Endothelial cell of umbilical vein (primary cell): Measurements from ENCODE around the gene ZNF428. TPM values are rescaled to one million over a fixed set of nuclear protein-coding genes. Genes with fewer than 3 reads are reported as not detected.

Source experiments
- BruUV-seq: library from RNA; stranded (reverse); fragments of 400-500 nt; replicated peaks from 2 replicates; lab custom pipeline; 2021; lab: Mats Ljungman, UMichigan
- CTCF ChIA-PET: fragments of 300-600, 350-600 bp; sonication (Branson Sonifier 250); formaldehyde crosslinking; loops from one replicate; lab custom pipeline; 2021; ENCODE audit warnings: antibody characterized with exemption, inconsistent platforms; lab: Charles Lee
- POLR2A ChIA-PET: fragments of 300-600, 350-600 bp; sonication (Branson Sonifier 250); formaldehyde crosslinking; loops from one replicate; lab custom pipeline; 2021; ENCODE audit warnings: antibody characterized with exemption, inconsistent platforms; lab: Charles Lee
- DNase-seq: peaks from one replicate; pipeline ENCODE4 v3.0.0-alpha.2; 2011; ENCODE audit warnings: low read depth, low spot score
- FAIRE-seq: peaks from 2 replicates; lab custom pipeline; 2011; peaks lifted over from hg19 to GRCh38; lab: Jason Lieb, UNC
- H2AFZ ChIP-seq: 2 replicates; pipeline ENCODE4 v1.6.0; 2012; ENCODE audit warnings: low read depth, low read length, control low read depth, inconsistent platforms
- H3K27ac ChIP-seq: 2 replicates; pipeline ENCODE4 v1.5.1; 2011; ENCODE audit warnings: low read depth, mild to moderate bottlenecking, control low read depth, low read length, moderate library complexity; ENCODE audit not compliant: insufficient read depth
- H3K27me3 ChIP-seq, 2 experiments: 2 replicates each; pipeline versions ENCODE4 v1.6.0 to v1.6.1; 2011; ENCODE audit warnings: low read length in 2 of 2, mixed read lengths in 1 of 2; ENCODE audit not compliant: control insufficient read depth in 2 of 2, insufficient read depth in 2 of 2
- H3K36me3 ChIP-seq, 2 experiments: 2 replicates in 1 of 2; 3 replicates in 1 of 2; pipeline ENCODE4 v1.5.1; 2011; ENCODE audit warnings: low read length in 2 of 2, mild to moderate bottlenecking in 1 of 2, moderate library complexity in 1 of 2; ENCODE audit not compliant: control insufficient read depth in 2 of 2, insufficient read depth in 2 of 2; ENCODE audit errors: extremely low read depth in 1 of 2
- H3K4me1 ChIP-seq: 3 replicates; pipeline ENCODE4 v1.5.1; 2011; ENCODE audit warnings: mild to moderate bottlenecking, low read length; ENCODE audit not compliant: control insufficient read depth, insufficient read depth; ENCODE audit errors: extremely low read depth
- H3K4me2 ChIP-seq: 2 replicates; pipeline ENCODE4 v1.6.1; 2011; ENCODE audit warnings: low read length, control low read depth, mixed read lengths; ENCODE audit not compliant: insufficient read depth
- H3K4me3 ChIP-seq, 3 experiments: fragments of 200-600 bp in 1 of 3; sonication (generic), shearing (Covaris generic) in 1 of 3; replicated peaks in 1 of 3; 2 replicates each; pipeline ENCODE4 v1.5.1; 2011 to 2016; ENCODE audit warnings: control low read depth in 3 of 3, low read length in 3 of 3, mild to moderate bottlenecking in 2 of 3, inconsistent platforms in 1 of 3, low read depth in 1 of 3, moderate library complexity in 1 of 3; ENCODE audit not compliant: insufficient read depth in 1 of 3
- H3K79me2 ChIP-seq: 2 replicates; pipeline ENCODE4 v1.6.0; 2012; ENCODE audit warnings: low read length, inconsistent platforms; ENCODE audit not compliant: control insufficient read depth, insufficient read depth
- H3K9ac ChIP-seq: replicated peaks from 2 replicates; pipeline ENCODE3; 2011; ENCODE audit warnings: low read length, control low read depth; ENCODE audit not compliant: insufficient read depth; ENCODE audit errors: extremely low read depth
- H3K9me1 ChIP-seq: replicated peaks from 3 replicates; pipeline ENCODE4 v1.6.0; 2011; ENCODE audit warnings: mild to moderate bottlenecking, low read length; ENCODE audit not compliant: control insufficient read depth, insufficient read depth; ENCODE audit errors: extremely low read depth
- H3K9me3 ChIP-seq: replicated peaks from 2 replicates; pipeline ENCODE4 v1.5.1; 2012; ENCODE audit warnings: low read length, inconsistent platforms; ENCODE audit not compliant: control insufficient read depth, insufficient read depth
- H4K20me1 ChIP-seq: replicated peaks from 2 replicates; pipeline ENCODE3; 2011; ENCODE audit warnings: mild to moderate bottlenecking, low read length; ENCODE audit not compliant: control insufficient read depth, insufficient read depth; ENCODE audit errors: extremely low read depth
- CTCF ChIP-seq, 2 donors: IDR thresholded peaks; 1 replicate in 1 of 2; 2 replicates in 1 of 2; pipeline ENCODE4 v1.5.1; 2011; ENCODE audit warnings: low read length in 2 of 2, mild to moderate bottlenecking in 2 of 2, moderate library complexity in 2 of 2, control low read depth in 1 of 2, inconsistent platforms in 1 of 2, low read depth in 1 of 2; ENCODE audit not compliant: insufficient read depth in 1 of 2; ENCODE audit errors: extremely low read depth in 1 of 2
- EZH2 ChIP-seq: IDR thresholded peaks from 2 replicates; pipeline ENCODE4 v1.6.1; 2012; ENCODE audit warnings: borderline replicate concordance, low read depth, mild to moderate bottlenecking, moderate library complexity, low read length, inconsistent platforms; ENCODE audit not compliant: severe bottlenecking
- FOS ChIP-seq: IDR thresholded peaks from 2 replicates; pipeline ENCODE4 v1.6.1; 2011; ENCODE audit warnings: mild to moderate bottlenecking, low read length, moderate library complexity, borderline replicate concordance; ENCODE audit not compliant: insufficient read depth
- GATA2 ChIP-seq: IDR thresholded peaks from 2 replicates; pipeline ENCODE4 v1.7.0; 2011; ENCODE audit warnings: low read depth, mild to moderate bottlenecking, moderate library complexity, mixed read lengths, low read length; ENCODE audit not compliant: insufficient read length, insufficient read depth
- JUN ChIP-seq: IDR thresholded peaks from 2 replicates; pipeline ENCODE4 v1.6.1; 2011; ENCODE audit warnings: borderline replicate concordance, low read depth; ENCODE audit not compliant: insufficient read length, insufficient read depth
- MAX ChIP-seq: IDR thresholded peaks from 2 replicates; pipeline ENCODE4 v1.6.1; 2011; ENCODE audit not compliant: insufficient read depth, insufficient read length
- MYC ChIP-seq: IDR thresholded peaks from one replicate; pipeline ENCODE4 v1.6.1; 2011; ENCODE audit warnings: mild to moderate bottlenecking, low read depth, low read length
- POLR2A ChIP-seq: IDR thresholded peaks from 2 replicates; pipeline ENCODE4 v1.6.1; 2012; ENCODE audit warnings: low read depth, mild to moderate bottlenecking, control low read depth, low read length
- POLR2AphosphoS5 ChIP-seq: IDR thresholded peaks from 2 replicates; pipeline ENCODE4 v1.6.1; 2012; ENCODE audit warnings: low read depth, mild to moderate bottlenecking, control low read depth, low read length, moderate library complexity; ENCODE audit not compliant: insufficient read depth
- dilution Hi-C: fragments of 300-500 bp; cut with MboI; formaldehyde crosslinking; loops from one replicate; pipeline ENCODE4 v1.15.0; 2019; ENCODE audit warnings: low sequenced_read_pairs; ENCODE audit not compliant: extremely low pct_ligation_motif_present
- intact Hi-C: fragments of 100-400 bp; cut with micrococcal nuclease; formaldehyde crosslinking; loops from one replicate; pipeline ENCODE4 v1.10.0; 2022
- polyA plus RNA-seq, 4 experiments: library from polyadenylated mRNA; depleted of rRNA in 3 of 4; stranded (reverse) in 3 of 4; unstranded in 1 of 4; fragments of >200 nt; gene quantifications; 2 replicates each; pipeline versions ENCODE4 v1.2.1 to v1.2.3, GENCODE V29; 2011 to 2012; ENCODE audit warnings: missing spikeins in 1 of 4
- total RNA-seq: library from RNA; stranded (reverse); gene quantifications from 2 replicates; pipeline ENCODE4 v1.2.3, GENCODE V29; 2021

ZNF428 gene
- total and polyA plus RNA-seq, 2 donors (not counting 3 experiments of a cell fraction or from before 2014, with no cell fraction given), result 29.2 to 56.2 TPM

GRCh38 chr19:43656436-43656835 is 37.0 kb upstream of the ZNF428 start:
- no peaks in the 10 kb centered on the region for H3K9me3 ChIP-seq
- no peak overlapping the region for H2AFZ ChIP-seq
- H4K20me1 ChIP-seq, result no peaks in the 10 kb centered on the region
- dilution Hi-C loops, result no loop called here
- no peak overlapping the region for H3K27ac ChIP-seq
- intact Hi-C loops, result no loop called here
- FAIRE-seq (no peak), DNase-seq (no peak)
- no peaks in the 10 kb centered on the region for H3K4me1 ChIP-seq
- H3K27me3 ChIP-seq, result no peaks in the 10 kb centered on the region
- CTCF ChIA-PET, result no interaction called here
- H3K4me2 ChIP-seq, result no peak overlapping the region
- POLR2A ChIA-PET, result no interaction called here
- no TSS peak for BruUV-seq
- no peaks in the 10 kb centered on the region for H3K9me1 ChIP-seq
- TF ChIP-seq MYC (no peak), POLR2A (no peak), POLR2AphosphoS5 (no peak), EZH2 (no peak), GATA2 (no peak), CTCF (IDR thresholded peaks at IDR 0.05; ENCODE audit: extremely low read depth in 1 of 2, insufficient read depth in 1 of 2, low read depth in 1 of 2, low read length in 2 of 2) (no peak), JUN (no peak), MAX (no peak), FOS (no peak)
- H3K4me3 ChIP-seq, result no peak overlapping the region
- no peak overlapping the region for H3K9ac ChIP-seq
- peaks cover 16% of the 10 kb centered on the region for H3K79me2 ChIP-seq
- peaks cover 6 to 9% of the 10 kb centered on the region in 2 experiments for H3K36me3 ChIP-seq
